H7 (cell line): Measurements from ENCODE around the gene OLFM1. TPM values are rescaled to one million over a fixed set of nuclear protein-coding genes. Genes with fewer than 3 reads are reported as not detected.
"Not testable (repeated sequence)": the region's sequence is repeated elsewhere in the genome, so short reads cannot be mapped to it uniquely, and the experiment has no call there.

Experiments used
- DNase-seq: peaks from one replicate; pipeline ENCODE4 v3.0.0; 2012
- H3K27me3 ChIP-seq: 2 replicates; pipeline ENCODE4 v1.6.0; 2011; ENCODE audit warnings: mild to moderate bottlenecking, low read length; ENCODE audit not compliant: control insufficient read depth, insufficient read depth
- H3K36me3 ChIP-seq: replicated peaks from 2 replicates; pipeline ENCODE4 v1.5.1; 2011; ENCODE audit warnings: low read length; ENCODE audit not compliant: control insufficient read depth, insufficient read depth
- H3K4me3 ChIP-seq: 2 replicates; pipeline ENCODE4 v1.5.1; 2011; ENCODE audit warnings: low read depth, mild to moderate bottlenecking, control low read depth, low read length, moderate library complexity; ENCODE audit not compliant: insufficient read depth
- total RNA-seq: library from RNA; depleted of rRNA; stranded (reverse); fragments of >200 nt; shearing (Covaris generic); gene quantifications from 2 replicates; pipeline ENCODE4 v1.2.3, GENCODE V29; 2014

OLFM1 gene
- total RNA-seq, 1 experiment from 2014 or later, result 58.2 TPM

DNA sequence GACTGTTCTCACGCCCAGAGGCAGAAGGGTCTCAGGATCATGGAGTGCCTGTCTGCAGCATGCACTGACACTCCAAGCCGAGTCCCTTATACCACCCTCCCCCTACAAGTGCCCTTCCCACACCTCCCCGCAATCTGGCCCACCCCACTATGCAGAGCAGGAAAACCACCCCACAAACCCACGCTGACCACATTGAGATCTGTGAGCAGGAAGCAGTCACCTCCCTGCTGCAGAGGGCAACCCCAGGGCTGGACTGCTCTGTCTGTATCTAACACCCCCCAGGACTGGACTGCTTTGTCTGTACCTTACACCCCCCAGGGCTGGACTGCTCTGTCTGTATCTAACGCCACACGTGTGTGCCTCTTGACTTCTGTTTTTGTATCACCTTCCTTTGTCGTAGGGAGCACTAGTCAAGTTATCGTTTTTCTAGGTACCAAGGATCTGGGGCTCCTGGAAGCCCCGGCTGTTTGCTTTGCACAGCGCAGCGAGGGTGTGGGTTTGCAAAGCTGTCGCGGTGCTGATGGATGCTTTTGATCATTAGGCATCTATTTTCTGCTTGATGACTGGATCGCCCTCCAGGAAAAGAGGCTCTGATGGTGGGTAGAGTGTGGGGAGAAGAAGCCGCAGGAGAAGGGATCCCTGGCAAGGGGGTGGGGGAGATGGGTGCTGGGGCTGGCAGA, 21.5 kb downstream of the OLFM1 start:
- DNase-seq, result no peak
- Histone ChIP-seq H3K4me3 (no peak overlapping the region), H3K36me3 (no peaks in the 10 kb centered on the region), H3K27me3 (no peaks in the 10 kb centered on the region)

DNA sequence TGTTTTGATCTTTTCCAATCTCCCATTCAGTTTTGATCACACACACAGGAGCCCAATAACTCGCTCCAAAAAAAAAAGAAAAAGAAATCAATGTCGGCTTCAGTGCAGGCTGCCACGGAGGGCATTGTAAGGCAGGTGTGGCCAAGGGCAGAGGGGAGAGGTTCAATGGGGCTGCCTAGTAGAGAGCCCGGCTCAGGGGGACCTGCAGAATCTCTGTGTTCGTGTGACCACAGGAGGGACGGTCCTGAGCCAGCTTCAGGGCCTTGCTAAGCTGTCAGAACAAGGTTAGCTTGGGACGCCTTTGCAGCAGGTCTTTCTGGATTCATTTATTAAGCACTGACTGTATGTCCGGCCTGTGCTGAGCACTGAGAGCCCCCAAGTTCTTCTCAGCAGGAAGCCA, 22.2 kb downstream of the OLFM1 start:
- no peaks in the 10 kb centered on the region for H3K36me3 ChIP-seq
- peak; percentile 32 for DNase-seq

DNA sequence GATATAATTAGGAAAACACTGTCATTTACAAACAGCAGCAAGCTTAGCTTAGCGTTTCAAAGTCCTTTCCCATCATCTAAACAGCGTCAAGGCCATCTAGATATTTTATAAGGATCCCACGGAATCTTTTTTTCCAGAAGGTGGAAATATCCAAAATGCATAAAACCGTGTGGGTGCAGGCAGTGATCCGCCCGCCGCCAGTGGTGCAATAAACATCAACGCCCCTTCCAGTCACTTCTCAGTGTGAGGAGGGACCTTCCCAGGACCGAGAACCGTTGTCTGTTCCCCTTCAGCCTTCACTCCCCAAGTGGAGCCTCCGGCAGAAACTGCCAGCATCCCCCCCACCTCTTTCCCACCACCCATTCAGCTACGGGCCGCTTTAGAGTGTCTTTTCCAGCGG, 22.9 kb downstream of the OLFM1 start:
- Histone ChIP-seq H3K4me3 (no peak overlapping the region), H3K36me3 (no peaks in the 10 kb centered on the region), H3K27me3 (no peaks in the 10 kb centered on the region)
- no peak for DNase-seq

More for the DNA sequence above, 22.2 kb downstream of the OLFM1 start:
- H3K4me3 ChIP-seq, result no peak overlapping the region
- no peaks in the 10 kb centered on the region for H3K27me3 ChIP-seq

DNA sequence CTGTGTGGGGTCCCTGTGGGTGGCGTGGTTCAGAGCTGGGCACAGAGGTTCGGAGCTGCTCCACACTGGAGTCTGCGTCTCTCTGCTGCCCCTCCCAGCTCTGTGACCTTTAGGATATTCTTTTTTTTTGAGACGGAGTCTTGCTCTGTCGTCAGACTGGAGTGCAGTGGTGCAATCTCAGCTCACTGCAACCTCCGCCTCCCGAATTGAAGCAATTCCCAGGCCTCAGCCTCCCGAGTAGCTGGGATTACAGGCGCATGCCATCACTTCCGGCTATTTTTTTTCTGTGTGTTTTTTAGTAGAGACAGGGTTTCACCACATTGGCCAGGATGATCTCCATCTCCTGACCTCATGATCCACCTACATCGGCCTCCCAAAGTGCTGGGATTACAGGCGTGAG, 24.1 kb downstream of the OLFM1 start:
- not testable (repeated sequence) for DNase-seq, H3K36me3 ChIP-seq, H3K4me3 ChIP-seq, H3K27me3 ChIP-seq

DNA sequence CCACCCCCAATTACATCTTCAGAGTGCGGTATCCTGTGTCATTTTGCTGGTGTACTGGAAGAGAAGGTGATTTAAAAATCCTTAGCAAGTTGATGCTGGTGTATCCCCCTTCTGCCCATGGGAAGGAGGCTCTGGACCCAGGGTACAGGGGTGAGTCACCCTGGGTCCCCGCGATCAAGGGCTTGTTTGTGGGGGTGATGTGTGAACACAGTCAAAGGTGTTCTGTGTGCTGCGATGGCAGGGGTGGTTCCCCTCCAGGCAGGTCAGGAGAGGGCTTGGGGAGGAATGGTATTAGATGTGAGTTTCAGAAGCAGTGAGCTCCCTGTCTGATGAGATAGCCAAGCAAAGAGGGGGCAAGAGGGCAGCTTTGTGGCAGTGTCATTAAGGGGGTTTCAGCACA, 28.9 kb downstream of the OLFM1 start:
- no peak overlapping the region for H3K4me3 ChIP-seq
- DNase-seq, result no peak
- H3K27me3 ChIP-seq, result no peaks in the 10 kb centered on the region
- H3K36me3 ChIP-seq, result peaks cover 7% of the 10 kb centered on the region

DNA sequence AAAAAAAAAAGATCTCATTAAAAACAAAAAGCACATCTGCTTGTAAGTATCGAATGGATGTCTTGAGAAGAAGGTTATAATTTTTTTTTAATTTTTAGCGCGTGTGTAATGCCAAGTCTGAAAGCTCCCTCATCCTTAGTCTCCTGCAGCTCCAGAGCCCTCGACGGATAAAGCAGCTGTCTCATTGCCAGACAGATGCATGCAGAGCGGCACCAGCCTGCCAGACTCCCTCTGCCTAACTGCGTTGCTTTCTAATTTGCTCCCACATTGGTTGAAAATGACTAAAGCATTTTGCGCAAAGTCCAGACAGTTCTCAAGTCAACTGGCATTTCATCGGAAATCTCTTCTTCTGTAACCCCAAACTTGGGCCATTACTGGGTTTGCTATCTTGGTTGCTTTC, 29.4 kb downstream of the OLFM1 start:
- Histone ChIP-seq H3K27me3 (no peaks in the 10 kb centered on the region), H3K4me3 (no peak overlapping the region), H3K36me3 (peaks cover 7% of the 10 kb centered on the region)
- DNase-seq, result no peak

DNA sequence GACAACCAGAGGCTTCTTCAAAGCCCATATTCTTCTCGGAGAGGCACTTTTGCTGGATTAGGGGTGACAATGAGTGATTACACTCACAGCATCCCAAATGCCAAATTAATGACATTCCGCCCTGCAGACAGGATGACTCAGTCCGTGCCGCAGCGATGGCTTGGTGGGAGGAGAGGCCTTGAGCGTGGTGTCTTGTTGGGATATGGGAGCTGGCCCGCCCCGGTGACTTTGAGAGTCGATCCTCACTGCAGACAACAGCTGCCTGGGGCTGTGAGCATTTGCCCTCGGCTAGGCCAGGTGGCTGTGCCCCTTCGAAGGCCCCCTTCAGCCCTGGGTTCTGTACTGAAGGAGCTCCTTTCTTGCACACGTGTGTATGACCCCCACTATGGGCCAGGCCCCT, 29.8 kb downstream of the OLFM1 start:
- no peak overlapping the region for H3K4me3 ChIP-seq
- H3K36me3 ChIP-seq, result peaks cover 7% of the 10 kb centered on the region
- no peaks in the 10 kb centered on the region for H3K27me3 ChIP-seq
- no peak for DNase-seq

DNA sequence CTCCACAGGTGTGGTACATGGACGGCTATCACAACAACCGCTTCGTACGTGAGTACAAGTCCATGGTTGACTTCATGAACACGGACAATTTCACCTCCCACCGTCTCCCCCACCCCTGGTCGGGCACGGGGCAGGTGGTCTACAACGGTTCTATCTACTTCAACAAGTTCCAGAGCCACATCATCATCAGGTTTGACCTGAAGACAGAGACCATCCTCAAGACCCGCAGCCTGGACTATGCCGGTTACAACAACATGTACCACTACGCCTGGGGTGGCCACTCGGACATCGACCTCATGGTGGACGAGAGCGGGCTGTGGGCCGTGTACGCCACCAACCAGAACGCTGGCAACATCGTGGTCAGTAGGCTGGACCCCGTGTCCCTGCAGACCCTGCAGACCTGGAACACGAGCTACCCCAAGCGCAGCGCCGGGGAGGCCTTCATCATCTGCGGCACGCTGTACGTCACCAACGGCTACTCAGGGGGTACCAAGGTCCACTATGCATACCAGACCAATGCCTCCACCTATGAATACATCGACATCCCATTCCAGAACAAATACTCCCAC, 32.1 kb downstream of the OLFM1 start:
- Histone ChIP-seq H3K36me3 (peaks cover 7% of the 10 kb centered on the region), H3K4me3 (no peak overlapping the region), H3K27me3 (no peaks in the 10 kb centered on the region)
- no peak for DNase-seq

DNA sequence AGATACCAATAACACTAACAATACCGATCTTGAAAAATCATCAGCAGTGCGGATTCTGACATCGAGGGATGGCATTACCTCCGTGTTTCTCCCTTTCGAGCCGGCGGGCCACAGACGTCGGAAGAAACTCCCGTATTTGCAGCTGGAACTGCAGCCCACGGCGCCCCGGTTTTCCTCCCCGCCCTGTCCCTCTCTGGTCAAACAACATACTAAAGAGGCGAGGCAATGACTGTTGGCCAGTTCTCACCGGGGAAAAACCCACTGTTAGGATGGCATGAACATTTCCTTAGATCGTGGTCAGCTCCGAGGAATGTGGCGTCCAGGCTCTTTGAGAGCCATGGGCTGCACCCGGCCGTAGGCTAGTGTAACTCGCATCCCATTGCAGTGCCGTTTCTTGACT, 32.8 kb downstream of the OLFM1 start:
- H3K4me3 ChIP-seq, result no peak overlapping the region
- no peaks in the 10 kb centered on the region for H3K27me3 ChIP-seq
- H3K36me3 ChIP-seq, result peaks cover 7% of the 10 kb centered on the region
- DNase-seq, result no peak

DNA sequence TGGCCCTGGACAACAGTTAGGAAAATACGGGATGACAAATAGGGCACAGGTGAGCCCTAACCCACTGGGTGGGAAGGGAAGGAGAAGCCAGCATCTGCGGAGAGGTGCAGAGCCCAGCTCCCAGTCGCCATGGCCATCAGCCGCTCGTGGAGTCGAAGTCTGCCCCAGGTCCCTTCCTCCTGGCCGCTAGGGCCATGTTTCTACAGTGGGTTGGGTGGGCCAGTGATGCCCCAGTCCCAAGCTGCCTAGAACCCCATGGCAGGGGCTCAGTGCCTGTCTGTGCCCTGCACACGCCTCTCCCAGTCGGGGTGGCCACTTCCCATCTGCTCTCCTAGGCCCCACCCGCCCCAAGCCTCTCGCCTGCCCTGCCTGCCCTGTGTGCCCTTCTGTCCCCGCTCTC, 34.8 kb downstream of the OLFM1 start:
- Histone ChIP-seq H3K4me3 (no peak overlapping the region), H3K36me3 (peaks cover 7% of the 10 kb centered on the region), H3K27me3 (no peaks in the 10 kb centered on the region)
- no peak for DNase-seq

DNA sequence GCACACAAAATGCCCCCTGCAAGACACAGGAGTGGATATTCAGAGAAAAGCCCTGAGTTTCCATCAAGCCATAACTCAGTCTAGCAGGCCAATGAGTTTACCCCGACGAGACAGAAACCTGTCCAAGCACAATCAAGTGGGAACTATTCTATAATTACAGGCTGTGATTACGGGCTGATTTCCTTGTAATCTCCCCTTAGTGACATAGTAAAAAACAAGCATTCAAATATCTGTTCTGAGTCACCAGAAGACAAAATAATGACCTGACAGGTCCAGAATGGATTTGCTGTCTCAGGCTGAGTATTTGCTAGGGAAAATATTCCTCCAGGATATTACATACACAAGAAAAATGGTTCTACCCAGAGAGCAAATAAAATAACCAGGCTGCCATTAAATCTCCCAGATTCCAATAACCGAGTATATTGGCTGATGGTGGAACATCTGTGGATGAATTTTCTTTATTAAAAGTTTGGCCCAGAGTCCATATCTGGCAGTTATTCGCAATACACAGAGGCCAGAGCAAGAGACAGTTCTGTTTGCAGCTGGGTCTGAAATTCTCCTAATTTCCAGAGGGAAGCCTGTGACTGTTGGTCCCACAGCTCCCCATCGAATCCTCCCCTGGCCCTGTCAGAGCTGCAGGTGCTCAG, 35.8 kb downstream of the OLFM1 start:
- Histone ChIP-seq H3K27me3 (no peaks in the 10 kb centered on the region), H3K36me3 (peaks cover 7% of the 10 kb centered on the region), H3K4me3 (no peak overlapping the region)
- no peak for DNase-seq

DNA sequence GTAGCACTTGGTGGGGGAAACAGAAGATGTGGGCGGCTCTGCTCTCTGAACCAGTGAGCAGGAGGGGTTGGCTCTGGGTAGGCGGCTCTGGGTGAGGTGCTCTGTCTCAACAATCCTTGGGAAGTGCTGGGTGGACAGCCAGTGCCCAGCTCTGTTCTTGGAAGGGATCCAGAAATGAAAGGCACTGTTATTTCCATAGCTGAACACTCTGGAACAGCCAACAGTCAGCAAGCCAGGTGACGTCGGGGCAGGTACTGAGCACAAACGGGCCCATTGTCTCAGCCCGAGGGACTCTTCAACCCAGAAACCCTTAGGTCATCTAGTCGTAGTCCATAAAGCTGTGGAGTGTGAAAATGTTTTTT, 36.3 kb downstream of the OLFM1 start:
- H3K4me3 ChIP-seq, result no peak overlapping the region
- peaks cover 7% of the 10 kb centered on the region for H3K36me3 ChIP-seq
- H3K27me3 ChIP-seq, result no peaks in the 10 kb centered on the region
- no peak for DNase-seq

DNA sequence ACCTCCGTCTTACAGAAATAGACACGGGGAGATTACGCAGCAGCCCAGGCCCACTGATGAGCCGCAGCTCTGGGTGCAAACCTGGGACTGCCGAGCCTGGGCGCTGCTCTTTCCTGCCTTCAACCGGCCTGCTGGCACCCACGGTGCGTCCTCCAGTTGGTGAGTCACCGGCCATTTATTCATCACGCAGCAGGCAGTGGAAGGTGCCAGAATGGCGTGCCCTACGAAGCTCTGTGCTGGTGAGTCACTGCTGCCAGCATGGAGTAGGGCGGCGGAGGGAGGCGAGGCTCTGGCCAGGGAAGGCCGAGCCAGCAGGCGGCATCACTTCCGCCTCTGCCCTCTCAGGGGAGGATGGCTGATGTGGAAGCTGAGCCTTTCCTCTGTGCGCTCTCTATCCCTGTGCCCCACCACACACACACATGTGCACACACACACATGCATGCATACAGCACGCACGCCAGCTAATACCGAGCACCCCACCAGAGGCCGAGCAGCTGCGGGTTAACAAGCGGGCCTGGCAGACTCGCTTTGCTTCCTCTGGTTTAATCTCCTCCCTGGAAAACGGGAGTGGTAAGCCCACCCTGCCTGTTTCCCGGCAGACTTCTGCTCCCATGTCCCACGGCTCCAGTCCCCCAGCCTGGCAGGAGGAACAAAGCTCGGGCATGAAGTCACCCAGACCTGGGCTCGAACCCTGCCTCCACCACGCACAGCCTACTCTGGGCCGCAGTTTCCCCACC, 39.2 kb downstream of the OLFM1 start:
- DNase-seq, result no peak
- Histone ChIP-seq H3K4me3 (no peak overlapping the region), H3K36me3 (no peaks in the 10 kb centered on the region), H3K27me3 (no peaks in the 10 kb centered on the region)

DNA sequence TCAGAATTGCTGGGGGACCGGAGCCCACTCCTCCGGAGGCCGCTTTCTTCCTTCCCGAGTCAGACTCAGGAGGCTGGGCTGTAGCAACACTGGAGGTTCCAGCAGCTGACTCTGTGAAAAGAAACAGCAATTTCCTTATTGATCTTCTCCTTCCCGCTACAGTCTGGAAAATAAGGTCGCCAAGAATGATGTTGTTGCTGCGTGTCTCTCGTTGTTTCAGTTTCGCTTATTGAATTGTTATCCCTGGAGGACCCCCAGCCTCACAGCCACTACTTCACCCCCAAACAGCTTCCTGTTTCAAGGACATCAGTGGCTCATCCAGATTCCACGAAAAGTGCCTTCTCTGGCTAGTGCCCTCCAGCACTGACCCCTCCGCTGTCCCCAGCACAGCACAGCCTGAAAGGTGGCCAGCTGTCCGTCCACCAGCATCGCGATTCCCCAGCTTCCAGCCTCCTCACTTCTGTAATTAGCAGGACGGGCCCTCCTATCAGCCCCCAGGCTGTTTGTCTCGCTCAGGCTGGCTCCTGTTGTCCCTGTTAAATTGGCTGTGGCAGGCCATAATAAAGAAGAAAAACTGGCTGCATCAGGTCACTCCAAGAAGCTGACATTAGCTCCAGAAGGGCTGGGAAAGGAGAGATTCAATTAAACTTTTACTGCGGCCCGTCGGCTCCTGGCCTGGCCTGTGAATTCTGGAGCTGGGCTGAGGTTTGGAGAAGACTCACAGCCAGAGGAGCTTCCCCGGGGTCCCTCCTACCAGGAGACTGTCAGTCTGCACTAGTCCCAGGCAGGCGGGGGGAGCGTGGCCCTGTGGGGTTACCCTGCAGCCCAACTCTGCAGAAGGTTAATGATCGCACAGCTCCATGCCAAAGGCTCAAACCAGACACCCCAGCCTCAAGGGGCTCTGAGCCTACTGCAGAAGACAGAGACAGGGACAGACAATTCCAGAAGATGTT, 40.5 kb downstream of the OLFM1 start:
- no peak overlapping the region for H3K4me3 ChIP-seq
- H3K36me3 ChIP-seq, result no peaks in the 10 kb centered on the region
- DNase-seq, result no peak
- H3K27me3 ChIP-seq, result no peaks in the 10 kb centered on the region
